ENCODE measurements around the gene DYSF. TPM values are rescaled to one million over a fixed set of nuclear protein-coding genes. Genes with fewer than 3 reads are reported as not detected.

Gene DYSF
- total RNA-seq, 1 donor from 2014 or later, result 15.2 TPM

GRCh38 chr2:71614976-71615766, 161.8 kb downstream of the DYSF start:
- DNase-seq (ENCODE audit: low spot score), result peak; percentile 70

- peak; percentile 34 for DNase-seq (ENCODE audit: low spot score)
Measured at GRCh38 chr2:71615767-71616730, 162.7 kb downstream of the DYSF start.

DNA sequence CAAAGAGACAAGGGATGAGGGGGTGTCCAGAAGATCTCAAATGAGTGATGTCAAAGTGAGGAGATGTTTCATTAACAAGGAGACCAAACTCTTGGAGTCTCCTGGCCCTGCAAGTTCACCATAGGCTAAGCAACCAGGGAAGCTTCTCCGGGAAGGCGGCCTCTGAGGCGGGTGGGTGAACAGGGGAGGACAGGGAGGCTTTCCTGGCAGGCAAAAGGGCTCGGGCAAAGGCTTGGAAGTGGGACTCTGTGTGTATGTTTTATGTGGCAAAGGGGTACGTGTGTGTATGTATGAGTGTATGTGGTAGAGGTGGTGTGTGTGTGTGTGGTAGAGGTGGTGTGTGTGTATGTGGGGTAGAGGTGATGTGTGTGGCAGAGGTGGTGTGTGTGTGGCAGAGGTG, 163.9 kb downstream of the DYSF start:
- peak; percentile 30 for DNase-seq (ENCODE audit: low spot score)

- DNase-seq (ENCODE audit: low spot score), result peak; percentile 32
Measured at GRCh38 chr2:71618327-71619113, 165.2 kb downstream of the DYSF start.

DNA sequence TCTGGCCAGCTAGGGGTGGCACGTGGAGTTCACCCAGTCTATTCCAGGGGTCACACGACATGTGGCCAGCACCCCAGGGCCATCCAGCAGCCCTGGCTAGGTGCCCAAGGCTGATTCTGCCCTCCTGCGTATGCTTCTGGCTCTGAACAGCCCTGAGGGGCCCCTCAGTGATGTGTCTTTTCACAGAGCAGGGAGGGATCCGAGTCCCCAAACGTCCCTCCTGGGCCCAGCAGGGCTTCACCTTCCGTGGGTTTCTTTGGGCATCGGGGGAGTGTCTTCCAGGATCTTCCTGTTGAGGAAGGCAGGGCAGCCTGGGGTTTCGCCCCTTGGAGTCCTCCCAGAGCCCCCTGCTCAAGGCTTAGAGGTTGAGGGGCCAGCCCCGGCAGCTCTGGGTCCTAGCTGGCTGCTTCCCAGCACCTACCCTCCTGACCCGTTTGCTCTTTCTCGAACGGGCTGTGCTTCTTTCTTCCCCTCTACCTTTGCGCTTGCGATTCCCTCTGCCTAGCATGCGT, 165.9 kb downstream of the DYSF start:
- peak; percentile 34 for DNase-seq (ENCODE audit: low spot score)

DNA sequence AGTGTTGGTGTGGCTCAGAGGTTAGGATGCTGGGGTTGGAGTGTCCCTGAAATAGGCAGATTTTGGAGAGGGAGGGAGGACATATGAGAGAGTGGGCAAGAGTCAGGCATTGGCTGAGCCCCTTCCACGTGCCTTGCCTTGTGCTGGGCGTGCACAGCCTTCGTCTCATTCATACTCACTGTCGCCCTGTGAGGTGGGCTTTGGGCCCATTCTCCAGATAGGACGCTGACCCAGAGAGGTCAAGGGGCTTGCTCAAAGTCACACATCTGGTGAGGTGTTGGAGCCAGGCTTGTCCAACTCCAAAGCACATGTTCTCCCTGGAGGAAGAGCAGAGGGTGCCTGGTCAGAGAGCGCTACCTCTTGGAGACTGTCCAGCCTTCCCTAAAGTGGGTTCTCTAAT, 166.8 kb downstream of the DYSF start:
- DNase-seq (ENCODE audit: low spot score), result no peak

GRCh38 chr2:71620851-71621251, 167.5 kb downstream of the DYSF start:
- DNase-seq (ENCODE audit: low spot score), result no peak

DNA sequence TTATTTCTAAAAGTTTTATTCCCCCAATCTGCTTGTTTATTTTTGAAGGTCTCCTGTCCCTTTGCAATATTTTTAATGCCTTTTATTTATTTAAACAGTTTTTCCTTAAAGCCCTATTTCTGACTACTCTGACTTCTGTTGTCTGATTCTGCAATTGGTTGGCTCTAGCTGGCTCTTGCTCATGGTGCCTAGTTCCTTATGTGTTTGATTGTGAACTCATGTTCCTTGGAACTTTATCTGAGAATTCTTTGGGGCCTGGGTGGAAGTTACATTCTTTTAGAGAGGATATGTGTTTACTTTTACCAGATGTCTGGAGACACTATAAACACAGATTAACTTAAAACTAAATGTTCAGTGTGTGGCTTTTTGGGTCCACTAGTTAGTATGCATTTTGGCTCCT, 175.9 kb downstream of the DYSF start:
- DNase-seq (ENCODE audit: low spot score), result no peak

GRCh38 chr2:71629771-71630453, 176.6 kb downstream of the DYSF start:
- no peak for DNase-seq (ENCODE audit: low spot score)

DNA sequence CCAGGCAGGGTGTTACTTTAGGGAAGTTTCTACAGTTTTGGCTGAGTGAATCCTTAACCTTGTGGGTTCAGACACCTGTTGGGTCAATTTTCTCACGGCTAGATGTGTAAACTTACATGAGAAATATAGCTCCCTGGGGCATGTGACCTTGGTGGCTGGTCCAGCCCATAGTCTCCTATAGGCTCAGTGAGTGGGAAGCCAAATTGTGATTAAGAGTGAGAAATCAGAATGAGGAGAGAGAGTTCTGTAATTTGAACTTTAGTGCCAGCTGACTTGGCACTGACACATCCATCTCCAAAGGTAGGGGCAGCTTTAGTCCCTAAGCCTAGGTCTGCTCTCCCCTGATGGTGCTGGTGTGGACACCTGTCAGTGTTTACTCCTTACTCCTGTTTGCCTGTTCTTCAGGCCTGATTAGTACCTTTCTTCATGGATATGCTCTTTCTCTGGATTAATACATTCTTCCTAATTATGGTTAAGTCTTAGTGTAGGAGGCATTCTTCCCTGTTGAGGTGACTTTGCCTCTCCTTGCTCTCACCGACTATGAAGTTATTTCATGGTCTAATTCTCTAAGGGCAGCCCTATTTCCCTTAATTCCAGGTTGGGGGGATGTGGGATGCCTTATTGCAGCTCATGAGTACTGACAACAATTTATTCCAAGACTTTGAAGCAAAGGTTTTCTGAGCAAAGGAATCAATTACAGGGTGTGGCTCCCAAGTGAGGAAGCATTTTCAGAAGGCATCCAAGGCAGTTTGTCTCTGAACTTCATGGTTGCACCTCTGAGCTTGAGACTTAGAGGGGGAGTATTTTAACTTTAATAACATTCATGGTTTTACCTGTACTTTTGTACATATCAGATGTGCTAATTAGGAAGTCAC, 177.3 kb downstream of the DYSF start:
- DNase-seq (ENCODE audit: low spot score), result no peak

DNA sequence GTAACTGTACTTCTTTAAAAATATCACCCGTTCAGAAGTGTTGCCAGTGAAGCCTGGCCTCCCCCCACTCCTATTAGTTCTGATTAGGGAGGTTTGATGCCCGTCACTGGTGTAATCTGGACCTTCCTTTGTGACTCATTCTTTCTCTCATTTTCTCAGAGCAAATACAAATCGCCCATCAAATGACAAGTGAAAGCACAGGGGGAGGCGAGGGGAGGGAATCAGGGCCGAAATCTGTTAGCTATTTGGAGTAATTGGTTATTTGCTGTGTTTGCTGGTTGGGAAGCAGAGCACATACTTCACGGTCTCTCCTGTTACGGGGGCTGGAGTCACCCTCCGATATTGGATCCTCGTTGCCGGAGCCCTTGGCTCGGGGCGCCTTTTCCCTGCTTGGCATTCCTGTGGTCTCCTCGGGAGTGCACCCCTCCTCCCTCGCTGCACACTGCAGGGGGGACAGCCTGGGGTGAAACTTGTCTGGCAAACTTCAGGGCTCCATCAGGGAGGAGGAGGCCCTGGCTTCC, 178.1 kb downstream of the DYSF start:
- DNase-seq (ENCODE audit: low spot score), result no peak

- no peak for DNase-seq (ENCODE audit: low spot score)
Measured at GRCh38 chr2:71633086-71633485, 179.7 kb downstream of the DYSF start.

DNA sequence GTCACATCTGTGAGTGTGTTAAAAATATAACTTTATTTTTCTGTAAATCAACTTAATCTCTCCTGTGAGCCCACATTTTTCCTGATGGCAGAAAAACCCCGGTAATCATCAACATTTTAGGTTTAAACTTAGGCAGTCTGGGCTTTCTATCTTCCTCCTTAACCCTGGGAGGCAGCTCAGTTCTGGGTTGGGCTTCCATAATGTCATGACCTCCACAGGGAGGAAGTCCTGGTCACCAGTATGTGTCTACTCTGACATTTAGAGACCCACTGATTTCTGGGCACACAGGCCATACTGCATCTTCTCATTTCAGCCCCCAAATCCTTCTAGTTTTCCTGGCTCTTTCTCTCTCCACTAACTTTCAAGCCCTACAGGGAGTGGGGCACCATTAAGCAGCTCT, 181.2 kb downstream of the DYSF start:
- DNase-seq (ENCODE audit: low spot score), result no peak

DNA sequence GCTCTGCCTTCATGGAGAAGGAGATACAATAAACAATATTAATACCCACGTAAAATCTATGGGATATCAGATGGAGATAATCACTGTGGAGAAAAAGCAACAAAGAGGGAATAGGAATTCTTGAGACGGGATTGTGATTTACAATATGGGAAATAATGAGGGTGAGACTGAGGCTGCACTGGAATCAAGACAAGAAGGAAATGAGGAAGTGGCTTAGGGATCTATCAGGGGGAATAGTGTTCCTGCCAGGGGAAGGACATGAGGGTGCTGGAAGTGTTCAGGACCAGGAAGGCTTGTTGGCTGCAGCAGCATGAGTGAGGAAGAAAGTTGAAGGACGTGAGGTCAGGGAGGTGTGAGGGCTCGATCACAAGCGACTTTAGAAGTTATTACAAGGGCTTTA, 182.4 kb downstream of the DYSF start:
- no peak for DNase-seq (ENCODE audit: low spot score)

GRCh38 chr2:71637168-71637567, 183.8 kb downstream of the DYSF start:
- no peak for DNase-seq (ENCODE audit: low spot score)

DNA sequence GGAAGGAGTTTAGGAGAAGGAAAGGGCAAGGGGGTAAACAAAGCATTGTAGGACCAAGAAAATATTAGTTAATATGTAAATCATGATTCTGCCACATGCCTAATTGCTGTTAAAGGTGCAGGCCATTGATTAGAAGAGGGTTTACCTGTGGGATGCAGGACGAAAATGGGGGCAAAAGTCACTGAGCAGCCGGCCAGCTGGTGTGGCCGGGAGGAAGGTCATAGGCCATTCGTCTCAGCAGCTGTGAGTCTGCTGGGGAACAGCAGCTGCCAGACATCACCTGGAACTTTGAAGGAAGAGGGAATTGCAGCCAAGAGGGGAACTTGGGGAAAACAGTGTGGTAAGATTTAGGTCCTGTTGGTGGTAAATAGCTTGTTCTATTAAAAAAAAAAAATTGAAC, 184.4 kb downstream of the DYSF start:
- DNase-seq (ENCODE audit: low spot score), result no peak

DNA sequence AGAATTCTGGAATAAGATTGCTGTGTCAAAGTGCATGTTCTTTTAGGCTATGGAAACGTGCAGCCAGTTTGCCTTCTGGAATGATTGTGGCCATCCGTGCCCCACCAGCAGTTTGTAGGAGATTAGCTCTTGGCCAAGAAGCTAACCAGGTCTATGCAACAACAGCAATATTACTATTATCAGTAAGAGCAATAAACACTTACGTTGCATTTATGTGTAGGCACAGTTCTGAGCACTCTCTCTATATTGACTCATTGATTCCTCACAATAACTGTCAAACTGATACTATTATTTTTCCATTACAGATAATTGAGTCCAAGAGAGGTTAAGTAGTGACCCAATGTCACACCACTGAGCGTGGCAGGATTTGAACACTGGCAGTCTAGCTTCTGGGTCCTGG, 186.4 kb downstream of the DYSF start:
- DNase-seq (ENCODE audit: low spot score), result no peak

DNA sequence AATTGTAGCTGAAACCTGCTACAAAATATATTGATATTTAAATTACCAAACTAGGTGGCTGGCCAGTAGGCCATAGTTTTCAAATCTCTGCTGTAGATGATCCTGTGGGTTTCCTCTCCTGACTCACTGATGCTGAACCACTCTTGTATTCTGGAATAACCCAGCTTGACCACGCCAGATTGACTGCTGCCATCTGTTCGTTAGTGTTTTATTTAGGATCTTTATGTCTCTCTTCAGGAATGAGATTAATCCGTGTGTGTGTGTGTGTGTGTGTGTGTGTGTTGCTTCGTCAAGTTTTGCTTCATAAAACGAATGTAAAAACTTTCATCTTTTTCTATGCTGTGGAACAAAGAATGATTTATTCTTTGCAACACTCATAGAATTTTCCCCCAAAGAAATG, 187.1 kb downstream of the DYSF start:
- DNase-seq (ENCODE audit: low spot score), result no peak

GRCh38 chr2:71643674-71644357, 190.5 kb downstream of the DYSF start:
- no peak for DNase-seq (ENCODE audit: low spot score)
